ENCODE measurements around the gene ANKRD63.

Gene ANKRD63

GRCh38 chr15:40239693-40240618 lies 42.9 kb downstream of the ANKRD63 start:
- DNase-seq: no peak

- no peak for DNase-seq
These were observed 43.5 kb downstream of the ANKRD63 start for GRCh38 chr15:40239404-40239692.

- no peak for DNase-seq
These were observed 44.1 kb downstream of the ANKRD63 start, which contains the start of gene PAK6 for GRCh38 chr15:40238532-40239403. Gene PAK6, plus strand, starts transcription at chr15:40239063. Its CDS starts 25,723 bp downstream, at chr15:40264786.

DNA sequence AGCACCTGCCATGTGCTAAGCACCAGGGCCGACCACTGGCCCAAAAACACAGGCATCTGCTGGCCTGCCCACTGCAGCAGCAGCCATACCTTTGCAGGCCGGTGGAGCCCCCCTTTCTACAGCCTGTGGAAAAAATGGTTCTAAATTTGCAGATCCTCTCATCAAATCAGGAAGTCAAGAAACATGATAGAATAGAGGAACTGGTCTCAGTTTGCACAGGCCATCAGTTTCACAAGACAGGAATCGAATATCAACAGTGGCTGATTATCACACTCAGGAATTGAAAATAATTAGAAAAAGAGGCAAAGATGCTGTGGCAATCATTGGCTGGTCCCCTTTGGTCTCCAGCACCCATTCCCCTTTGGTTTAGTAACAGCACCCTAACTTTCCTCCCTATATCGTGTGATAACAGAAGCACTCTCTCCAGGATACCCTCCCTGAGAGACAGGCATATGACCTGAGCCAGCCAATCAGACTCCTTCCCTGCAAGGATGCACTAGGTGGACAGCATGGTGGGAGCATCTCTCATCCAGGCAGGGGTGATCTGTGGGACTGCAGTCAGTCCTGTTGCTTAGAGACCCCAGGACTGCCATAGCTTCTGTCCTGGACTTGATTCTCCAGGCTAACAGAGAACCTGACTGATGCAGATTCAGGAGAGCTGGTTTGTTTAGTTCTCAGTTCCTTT lies 47.5 kb downstream of the ANKRD63 start:
- no peak for DNase-seq

- DNase-seq: no peak
These were observed 48.1 kb downstream of the ANKRD63 start for GRCh38 chr15:40234783-40235182.

- DNase-seq: no peak
These were observed 48.9 kb downstream of the ANKRD63 start for GRCh38 chr15:40233727-40234577.

DNA sequence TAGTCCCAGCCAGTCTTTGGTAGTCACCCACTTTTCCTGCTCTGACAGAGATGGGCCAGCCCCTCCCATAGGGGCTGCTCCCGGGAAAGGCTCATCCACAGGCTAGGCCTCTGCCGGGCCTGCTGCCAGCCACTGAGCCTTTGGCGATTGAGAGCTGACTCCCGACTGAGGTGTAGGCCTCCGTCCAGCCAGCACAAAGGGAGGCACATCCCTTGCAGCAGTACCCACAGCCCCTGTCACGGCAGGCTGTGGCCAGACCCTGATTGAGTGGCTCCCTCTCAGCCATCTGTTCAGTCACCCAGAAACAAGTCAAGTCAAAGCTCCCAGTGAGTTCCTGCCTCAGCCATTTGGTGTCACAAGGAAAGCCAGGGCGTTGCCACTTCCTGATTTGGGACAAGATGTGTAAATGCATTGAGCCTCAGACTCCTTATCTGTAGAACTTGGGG lies 50.2 kb downstream of the ANKRD63 start:
- DNase-seq: no peak

Measured in NCI-H187 (cell line).